Measurements from ENCODE around the gene CNNM1. TPM values are rescaled to one million over a fixed set of nuclear protein-coding genes. Genes with fewer than 3 reads are reported as not detected.

CNNM1 gene
- total RNA-seq, 1 experiment from 2014 or later: not detected

GRCh38 chr10:99410146-99410545 lies 81.0 kb downstream of the CNNM1 start:
- Mint-ChIP-seq H3K9me3 (ENCODE audit: unreplicated experiment) (no peaks in the 10 kb centered on the region), H3K4me3 (ENCODE audit: unreplicated experiment) (no peak overlapping the region), H3K27me3 (ENCODE audit: insufficient read depth, unreplicated experiment) (no peaks in the 10 kb centered on the region), H3K36me3 (ENCODE audit: insufficient read depth, unreplicated experiment) (peaks cover 55% of the 10 kb centered on the region), H3K27ac (ENCODE audit: low read depth, unreplicated experiment) (no peak overlapping the region), H3K4me1 (ENCODE audit: insufficient read depth, unreplicated experiment) (no peaks in the 10 kb centered on the region)
- no TSS peak for BruUV-seq (replicated peaks)
- TF ChIP-seq CTCF (IDR thresholded peaks at IDR 0.05; ENCODE audit: unreplicated experiment): no peak
- POLR2A ChIA-PET: interaction anchor here (1.6 to 1.8 kb wide), 2 partner anchors 19 to 20 kb away, joined by 3 to 10 read pairs; partner anchors contain the start of gene GOT1
- intact Hi-C loops (cut with micrococcal nuclease): no loop called here
- DNase-seq (ENCODE audit: unreplicated experiment): no peak
- CTCF ChIA-PET: interaction anchor here (1.0 to 1.5 kb wide), 2 partner anchors 17 to 202 kb away, joined by 3 to 9 read pairs; no protein-coding TSS in a partner anchor

- intact Hi-C loops (cut with micrococcal nuclease): no loop called here
- no peak overlapping the region for H3K27ac Mint-ChIP-seq (ENCODE audit: low read depth, unreplicated experiment)
- no peak for TF ChIP-seq CTCF (IDR thresholded peaks at IDR 0.05; ENCODE audit: unreplicated experiment)
- ChIA-PET CTCF (interaction anchor here (1.0 to 1.6 kb wide), 2 partner anchors 25 to 201 kb away, joined by 3 to 9 read pairs; no protein-coding TSS in a partner anchor), POLR2A (interaction anchor here (1.6 kb wide), 1 partner anchor 18 kb away, joined by 3 read pairs; no protein-coding TSS in a partner anchor)
- no peak overlapping the region for H3K4me3 Mint-ChIP-seq (ENCODE audit: unreplicated experiment)
- BruUV-seq (replicated peaks): no TSS peak
- no peaks in the 10 kb centered on the region for H3K4me1 Mint-ChIP-seq (ENCODE audit: insufficient read depth, unreplicated experiment)
- no peaks in the 10 kb centered on the region for H3K27me3 Mint-ChIP-seq (ENCODE audit: insufficient read depth, unreplicated experiment)
- H3K36me3 Mint-ChIP-seq (ENCODE audit: insufficient read depth, unreplicated experiment): peaks cover 55% of the 10 kb centered on the region
- no peaks in the 10 kb centered on the region for H3K9me3 Mint-ChIP-seq (ENCODE audit: unreplicated experiment)
- DNase-seq (ENCODE audit: unreplicated experiment): no peak
These were observed 81.7 kb downstream of the CNNM1 start for GRCh38 chr10:99410876-99411275.

- Mint-ChIP-seq H3K9me3 (ENCODE audit: unreplicated experiment) (no peaks in the 10 kb centered on the region), H3K27ac (ENCODE audit: low read depth, unreplicated experiment) (peak overlapping the region; percentile 47), H3K27me3 (ENCODE audit: insufficient read depth, unreplicated experiment) (no peaks in the 10 kb centered on the region), H3K36me3 (ENCODE audit: insufficient read depth, unreplicated experiment) (peaks cover 55% of the 10 kb centered on the region), H3K4me1 (ENCODE audit: insufficient read depth, unreplicated experiment) (no peaks in the 10 kb centered on the region), H3K4me3 (ENCODE audit: unreplicated experiment) (no peak overlapping the region)
- CTCF ChIA-PET: interaction anchor here (1.6 kb wide), 1 partner anchor 25 kb away, joined by 9 read pairs; no protein-coding TSS in a partner anchor
- intact Hi-C loops (cut with micrococcal nuclease): no loop called here
- no peak for DNase-seq (ENCODE audit: unreplicated experiment)
- POLR2A ChIA-PET: interaction anchor here (1.1 kb wide), 1 partner anchor 9 kb away, joined by 3 read pairs; no protein-coding TSS in a partner anchor
- no peak for TF ChIP-seq CTCF (IDR thresholded peaks at IDR 0.05; ENCODE audit: unreplicated experiment)
- no TSS peak for BruUV-seq (replicated peaks)
These were observed 82.4 kb downstream of the CNNM1 start for GRCh38 chr10:99411546-99411945.

- no peak for DNase-seq (ENCODE audit: unreplicated experiment)
- no peak for TF ChIP-seq CTCF (IDR thresholded peaks at IDR 0.05; ENCODE audit: unreplicated experiment)
- Mint-ChIP-seq H3K36me3 (ENCODE audit: insufficient read depth, unreplicated experiment) (peaks cover 55% of the 10 kb centered on the region), H3K27ac (ENCODE audit: low read depth, unreplicated experiment) (peak overlapping the region; percentile 47), H3K9me3 (ENCODE audit: unreplicated experiment) (no peaks in the 10 kb centered on the region), H3K4me1 (ENCODE audit: insufficient read depth, unreplicated experiment) (no peaks in the 10 kb centered on the region), H3K27me3 (ENCODE audit: insufficient read depth, unreplicated experiment) (no peaks in the 10 kb centered on the region), H3K4me3 (ENCODE audit: unreplicated experiment) (no peak overlapping the region)
- intact Hi-C loops (cut with micrococcal nuclease): no loop called here
- ChIA-PET POLR2A (interaction anchor here (1.1 kb wide), 1 partner anchor 9 kb away, joined by 3 read pairs; no protein-coding TSS in a partner anchor), CTCF (interaction anchor here (0.5 to 1.6 kb wide), 3 partner anchors 19 to 24 kb away, joined by 3 to 9 read pairs (median 4); no protein-coding TSS in a partner anchor)
- BruUV-seq (replicated peaks): no TSS peak
These were observed 82.9 kb downstream of the CNNM1 start for GRCh38 chr10:99412099-99412498.
